Measurements from ENCODE around the gene B3GAT3.
"Not testable (repeated sequence)": the region's sequence is repeated elsewhere in the genome, so short reads cannot be mapped to it uniquely, and the experiment has no call there.

The B3GAT3 gene

GRCh38 chr11:62621567-62622470, at the start of gene B3GAT3:
Gene B3GAT3, minus strand, starts transcription at chr11:62621986. Its CDS starts 39 bp downstream, at chr11:62621947.
- peak; percentile 92 to 94 for DNase-seq (ENCODE audit: low read depth in 2 of 2)

DNA sequence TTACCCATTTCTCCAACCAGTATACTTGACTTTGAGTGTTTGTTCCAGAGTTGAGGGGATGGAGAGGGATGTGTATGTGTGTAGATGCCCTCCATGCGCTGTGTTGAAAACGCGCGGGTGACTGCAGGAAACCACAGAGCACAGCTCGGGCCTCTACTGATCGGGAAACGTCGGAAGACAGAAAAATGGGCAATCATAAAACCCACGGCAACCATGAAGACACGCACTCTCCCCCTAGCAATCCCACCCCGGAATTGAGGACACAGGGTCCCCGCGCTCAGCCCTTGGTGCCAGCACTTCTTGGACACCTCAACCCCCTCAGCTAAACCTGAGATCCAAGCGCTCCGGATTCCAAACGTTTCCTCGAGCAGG, 49.4 kb upstream of the B3GAT3 start:
- DNase-seq (ENCODE audit: low read depth in 2 of 2): no peak

- DNase-seq (ENCODE audit: low read depth in 2 of 2): no peak
Observed at GRCh38 chr11:62669420-62670161, 47.8 kb upstream of the B3GAT3 start.

GRCh38 chr11:62667460-62667859, 45.7 kb upstream of the B3GAT3 start:
- no peak for DNase-seq (ENCODE audit: low read depth in 2 of 2)

GRCh38 chr11:62666259-62666926, 44.6 kb upstream of the B3GAT3 start:
- DNase-seq (ENCODE audit: low read depth in 2 of 2): no peak

GRCh38 chr11:62665599-62666258, 43.9 kb upstream of the B3GAT3 start:
- DNase-seq (ENCODE audit: low read depth in 2 of 2): peak in 1 of 2 experiments; percentile 46

DNA sequence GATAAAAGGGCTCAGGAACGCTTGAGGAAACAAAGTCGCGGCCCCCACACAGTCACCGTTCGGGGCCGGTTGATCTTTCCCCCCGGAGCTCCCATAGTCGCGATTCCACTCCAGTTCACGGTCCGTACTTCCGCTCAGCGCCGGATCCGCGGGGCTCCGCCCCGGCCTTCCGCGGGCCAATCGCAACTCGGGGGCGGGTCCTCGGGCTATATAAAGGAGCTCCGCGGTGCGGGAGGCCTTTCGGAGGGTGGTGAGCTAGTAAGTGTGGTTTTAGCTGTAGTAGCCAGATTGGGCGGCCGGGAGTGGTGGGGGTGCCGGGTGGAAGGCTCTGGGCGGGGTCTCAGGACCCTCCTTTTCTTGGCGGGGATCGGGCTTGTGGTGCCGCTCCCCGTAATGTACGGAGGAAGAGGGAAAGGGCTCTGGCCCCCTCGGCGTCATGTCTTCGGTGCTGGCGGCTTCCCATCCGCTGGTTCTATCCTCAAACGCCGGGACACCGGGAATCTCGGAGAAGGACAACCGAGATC, 43.4 kb upstream of the B3GAT3 start, which contains the start of the genes C11orf98 and CSKMT:
TSS of gene C11orf98 (minus strand) at position 136 of the 524 bp plus-strand sequence. CDS start at position 95, 41 bp downstream.
TSS of gene CSKMT (plus strand) at position 238 of the 524 bp plus-strand sequence. CDS start 568 bp downstream, outside the sequence.
- peak; percentile 96 to 97 for DNase-seq (ENCODE audit: low read depth in 2 of 2)

- peak in 1 of 2 experiments; percentile 33 for DNase-seq (ENCODE audit: low read depth in 2 of 2)
Observed at GRCh38 chr11:62664405-62665074, 42.8 kb upstream of the B3GAT3 start.

- no peak for DNase-seq (ENCODE audit: low read depth in 2 of 2)
Observed at GRCh38 chr11:62656796-62657429, 35.1 kb upstream of the B3GAT3 start.

- DNase-seq (ENCODE audit: low read depth in 2 of 2): no peak
Observed at GRCh38 chr11:62654297-62654696, 32.5 kb upstream of the B3GAT3 start.

- no peak for DNase-seq (ENCODE audit: low read depth in 2 of 2)
Observed at GRCh38 chr11:62652161-62653006, 30.6 kb upstream of the B3GAT3 start.

DNA sequence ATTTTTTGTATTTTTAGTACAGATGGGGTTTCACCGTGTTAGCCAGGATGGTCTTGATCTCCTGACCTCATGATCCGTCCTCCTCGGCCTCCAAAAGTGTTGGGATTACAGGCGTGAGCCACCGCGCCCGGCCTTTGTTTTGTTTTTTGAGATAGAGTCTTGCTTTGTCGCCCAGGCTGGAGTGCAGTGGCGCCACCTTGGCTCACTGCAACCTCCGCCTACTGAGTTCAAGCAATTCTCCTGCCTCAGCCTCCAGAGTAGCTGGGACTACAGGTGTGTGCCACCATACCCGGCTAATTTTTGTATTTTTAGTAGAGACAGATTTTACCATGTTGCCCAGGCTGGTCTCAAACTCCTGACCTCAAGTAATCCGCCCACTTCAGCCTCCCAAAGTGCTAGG, 28.5 kb upstream of the B3GAT3 start:
- not testable (repeated sequence) for DNase-seq (ENCODE audit: low read depth in 2 of 2)

DNA sequence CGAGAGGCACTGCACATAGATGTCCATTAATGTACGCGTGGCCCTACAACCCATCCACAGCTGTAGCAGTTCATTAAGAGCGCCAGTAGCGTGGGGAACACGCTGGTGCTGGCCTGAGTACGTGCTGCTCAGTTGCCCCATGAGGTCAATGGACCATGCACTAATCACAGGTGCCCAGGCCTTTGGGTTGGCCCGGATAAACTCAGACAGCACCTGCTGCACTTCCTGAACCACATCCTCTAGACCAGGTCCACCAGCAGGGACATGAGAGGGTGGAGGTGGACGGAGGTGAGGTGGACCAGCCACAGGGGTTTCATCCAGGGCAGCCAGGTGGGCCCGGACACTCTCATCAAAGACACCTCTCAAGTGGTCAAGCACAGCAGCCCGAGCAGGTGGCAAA, 27.7 kb upstream of the B3GAT3 start:
- DNase-seq (ENCODE audit: low read depth in 2 of 2): no peak

GRCh38 chr11:62648967-62649364, 27.2 kb upstream of the B3GAT3 start:
- DNase-seq (ENCODE audit: low read depth in 2 of 2): no peak

- DNase-seq (ENCODE audit: low read depth in 2 of 2): no peak
Observed at GRCh38 chr11:62648185-62648966, 26.6 kb upstream of the B3GAT3 start.

GRCh38 chr11:62647609-62648005, 25.8 kb upstream of the B3GAT3 start:
- DNase-seq (ENCODE audit: low read depth in 2 of 2): no peak

GRCh38 chr11:62646825-62647608, 25.2 kb upstream of the B3GAT3 start:
- DNase-seq (ENCODE audit: low read depth in 2 of 2): no peak

Measured in stimulated activated CD4-positive, alpha-beta T cell treated with anti-CD3 and anti-CD28 coated beads, Interleukin-12 subunit alpha, Interleukin-12 subunit beta, amount 100 ng/mL, for 24 hours (primary cell).